Measurements from ENCODE around the gene HOXB13. TPM values are rescaled to one million over a fixed set of nuclear protein-coding genes. Genes with fewer than 3 reads are reported as not detected.

The HOXB13 gene
- polyA plus RNA-seq, 1 donor from 2014 or later, result not detected

- Histone ChIP-seq H3K9ac (ENCODE audit: low read length) (no peak overlapping the region), H3K4me2 (ENCODE audit: low read length) (no peak overlapping the region), H4K20me1 (ENCODE audit: insufficient read depth) (no peaks in the 10 kb centered on the region), H3K27me3 (ENCODE audit: insufficient read depth, low read depth, low read length) (peaks cover 100% of the 10 kb centered on the region), H3F3A (ENCODE audit: insufficient read depth, low read length, poor library complexity, severe bottlenecking) (no peaks in the 10 kb centered on the region), H2AFZ (ENCODE audit: low read depth, low read length) (no peak overlapping the region), H3K79me2 (replicated peaks; ENCODE audit: insufficient read depth, low read length) (no peaks in the 10 kb centered on the region), H3K9me2 (ENCODE audit: insufficient read depth, low read length) (no peaks in the 10 kb centered on the region), H3K9me3 (ENCODE audit: low read length) (peaks cover 4% of the 10 kb centered on the region), H3K4me3 (ENCODE audit: low read length) (no peak overlapping the region), H3K36me3 (ENCODE audit: insufficient read depth, low read length) (no peaks in the 10 kb centered on the region), H3K27ac (ENCODE audit: low read length) (no peak overlapping the region)
- TF ChIP-seq RAD21 (conservative IDR thresholded peaks at IDR 0.05) (no peak), EZH2 (IDR thresholded peaks at IDR 0.05; ENCODE audit: borderline replicate concordance, insufficient read depth, low read length, poor library complexity, severe bottlenecking) (no peak), POLR2AphosphoS5 (IDR thresholded peaks at IDR 0.05) (no peak), TAF1 (IDR thresholded peaks at IDR 0.05; ENCODE audit: low read depth) (no peak), EP300 (conservative IDR thresholded peaks at IDR 0.05; ENCODE audit: poor library complexity, severe bottlenecking) (no peak), REST (IDR thresholded peaks at IDR 0.05; ENCODE audit: borderline replicate concordance) (no peak), SMC3 (conservative IDR thresholded peaks at IDR 0.05; ENCODE audit: poor library complexity) (no peak), CTCF (IDR thresholded peaks at IDR 0.05; ENCODE audit: poor library complexity, severe bottlenecking) (no peak), MXI1 (conservative IDR thresholded peaks at IDR 0.05; ENCODE audit: poor library complexity, severe bottlenecking) (no peak)
Measured at GRCh38 chr17:48735062-48735351, 6.5 kb upstream of the HOXB13 start.

DNA sequence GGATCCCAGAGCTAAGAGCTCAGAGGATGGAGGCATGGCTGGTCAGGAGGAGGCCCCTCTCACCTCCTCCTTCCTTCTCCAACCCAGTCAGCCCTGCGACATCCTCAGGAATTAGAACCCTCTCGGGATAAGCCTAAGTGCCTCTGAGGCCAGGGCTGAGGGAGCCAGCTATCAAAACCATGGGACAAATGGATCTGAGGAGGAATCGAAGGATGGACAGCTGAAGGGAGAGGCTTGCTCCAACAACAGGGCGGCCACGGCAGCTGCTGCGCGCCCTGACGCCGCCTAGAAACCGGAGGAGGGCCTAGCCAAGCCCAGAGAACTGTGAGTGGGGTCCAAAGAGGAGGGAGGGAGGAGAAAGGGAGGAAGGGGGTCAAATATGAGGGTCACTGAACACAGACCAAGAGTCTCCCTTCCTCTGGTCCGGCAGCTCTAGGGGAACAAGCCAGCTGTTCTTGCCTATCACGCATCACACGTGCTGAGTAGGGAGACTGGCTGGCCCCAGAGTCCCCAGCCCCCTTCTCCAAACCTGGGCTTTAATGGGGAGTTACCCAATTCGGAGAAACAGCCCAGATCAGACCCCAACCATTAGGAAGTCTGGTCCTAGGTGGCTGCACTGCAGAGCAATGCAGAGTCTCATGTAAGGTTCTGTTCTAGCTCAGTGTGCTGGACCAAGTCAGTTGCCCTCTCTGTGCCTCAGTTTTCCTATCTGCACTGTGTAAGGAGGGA lies 5.9 kb upstream of the HOXB13 start:
- no peaks in the 10 kb centered on the region for H3K36me3 ChIP-seq (ENCODE audit: insufficient read depth, low read length)
- TF ChIP-seq MXI1 (conservative IDR thresholded peaks at IDR 0.05; ENCODE audit: poor library complexity, severe bottlenecking) (no peak), SMC3 (conservative IDR thresholded peaks at IDR 0.05; ENCODE audit: poor library complexity) (no peak), EP300 (conservative IDR thresholded peaks at IDR 0.05; ENCODE audit: poor library complexity, severe bottlenecking) (no peak), POLR2AphosphoS5 (IDR thresholded peaks at IDR 0.05) (no peak), REST (IDR thresholded peaks at IDR 0.05; ENCODE audit: borderline replicate concordance) (no peak), TAF1 (IDR thresholded peaks at IDR 0.05; ENCODE audit: low read depth) (no peak), RAD21 (conservative IDR thresholded peaks at IDR 0.05) (no peak), EZH2 (IDR thresholded peaks at IDR 0.05; ENCODE audit: borderline replicate concordance, insufficient read depth, low read length, poor library complexity, severe bottlenecking) (no peak), CTCF (IDR thresholded peaks at IDR 0.05; ENCODE audit: poor library complexity, severe bottlenecking) (no peak)
- no peaks in the 10 kb centered on the region for H4K20me1 ChIP-seq (ENCODE audit: insufficient read depth)
- H3K9me3 ChIP-seq (ENCODE audit: low read length), result peaks cover 4% of the 10 kb centered on the region
- H3K9me2 ChIP-seq (ENCODE audit: insufficient read depth, low read length), result no peaks in the 10 kb centered on the region
- H3K79me2 ChIP-seq (replicated peaks; ENCODE audit: insufficient read depth, low read length), result no peaks in the 10 kb centered on the region
- H3K27ac ChIP-seq (ENCODE audit: low read length), result no peak overlapping the region
- H3K9ac ChIP-seq (ENCODE audit: low read length), result no peak overlapping the region
- no peak overlapping the region for H3K4me3 ChIP-seq (ENCODE audit: low read length)
- no peak overlapping the region for H2AFZ ChIP-seq (ENCODE audit: low read depth, low read length)
- no peak overlapping the region for H3K4me2 ChIP-seq (ENCODE audit: low read length)
- H3F3A ChIP-seq (ENCODE audit: insufficient read depth, low read length, poor library complexity, severe bottlenecking), result no peaks in the 10 kb centered on the region
- peaks cover 100% of the 10 kb centered on the region for H3K27me3 ChIP-seq (ENCODE audit: insufficient read depth, low read depth, low read length)

Data from neural cell (in vitro differentiated cells).